Uterus (tissue), 2 donors: ENCODE measurements around the gene ACSF2.

ENCODE experiments used
- CTCF ChIP-seq, 4 experiments: fragments of 200-600 bp in 2 of 4; fragments of 450-650 bp in 2 of 4; sonication (generic) in 2 of 4; IDR thresholded peaks; one replicate each; pipeline ENCODE4 v1.5.1; 2016 to 2019; ENCODE audit warnings: antibody characterized with exemption in 4 of 4, mild to moderate bottlenecking in 2 of 4, moderate library complexity in 1 of 4
- POLR2A ChIP-seq, 2 donors: fragments of 450-650 bp; IDR thresholded peaks; one replicate each; pipeline ENCODE4 v1.6.1; 2016; ENCODE audit warnings: antibody characterized with exemption in 2 of 2, mild to moderate bottlenecking in 1 of 2, moderate library complexity in 1 of 2

DNA sequence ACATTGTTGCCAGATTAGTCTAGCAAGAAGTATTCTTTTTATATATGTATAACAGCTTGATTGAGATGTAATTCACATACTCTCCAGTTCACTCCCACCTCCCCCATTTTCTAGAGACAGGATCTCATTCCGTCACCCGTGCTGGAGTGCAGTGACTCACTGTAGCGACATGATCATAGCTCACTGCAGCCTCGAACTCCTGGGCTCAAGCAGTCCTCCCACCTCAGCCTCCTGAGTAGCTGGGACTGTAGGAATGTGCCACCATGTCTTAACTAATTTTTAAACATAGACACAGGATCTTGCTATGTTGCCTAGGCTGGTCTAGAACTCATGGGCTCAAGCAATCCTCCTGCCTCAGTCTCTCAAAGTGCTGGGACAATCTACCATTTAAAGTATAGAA, 49.3 kb downstream of the ACSF2 start:
- no peak for TF ChIP-seq CTCF (IDR thresholded peaks at IDR 0.05)
- no peak for TF ChIP-seq POLR2A (IDR thresholded peaks at IDR 0.05)
